Measurements from ENCODE around the gene ADGRV1.

Gene ADGRV1

DNA sequence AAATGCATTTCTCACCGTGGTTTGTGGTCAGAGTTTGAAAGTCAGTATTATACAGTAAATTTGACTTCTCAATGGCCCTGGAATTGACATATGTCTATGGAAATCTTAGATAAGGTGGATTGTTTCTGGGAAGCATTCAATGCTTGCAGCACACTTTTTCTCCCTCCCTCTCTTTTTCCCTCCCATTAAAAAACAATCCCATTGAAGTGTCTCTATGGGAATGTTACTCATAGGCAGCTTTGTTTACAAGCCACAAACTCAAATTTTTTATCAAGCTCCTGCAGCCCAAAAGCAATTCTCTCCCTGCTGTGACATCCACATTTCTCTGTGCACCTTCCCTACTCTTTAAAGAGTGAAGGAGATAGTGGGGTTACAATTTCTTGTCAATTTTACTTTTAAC, 532.4 kb downstream of the ADGRV1 start:
- no peak for DNase-seq (ENCODE audit: low read depth)
- TF ChIP-seq, protein P1, sequence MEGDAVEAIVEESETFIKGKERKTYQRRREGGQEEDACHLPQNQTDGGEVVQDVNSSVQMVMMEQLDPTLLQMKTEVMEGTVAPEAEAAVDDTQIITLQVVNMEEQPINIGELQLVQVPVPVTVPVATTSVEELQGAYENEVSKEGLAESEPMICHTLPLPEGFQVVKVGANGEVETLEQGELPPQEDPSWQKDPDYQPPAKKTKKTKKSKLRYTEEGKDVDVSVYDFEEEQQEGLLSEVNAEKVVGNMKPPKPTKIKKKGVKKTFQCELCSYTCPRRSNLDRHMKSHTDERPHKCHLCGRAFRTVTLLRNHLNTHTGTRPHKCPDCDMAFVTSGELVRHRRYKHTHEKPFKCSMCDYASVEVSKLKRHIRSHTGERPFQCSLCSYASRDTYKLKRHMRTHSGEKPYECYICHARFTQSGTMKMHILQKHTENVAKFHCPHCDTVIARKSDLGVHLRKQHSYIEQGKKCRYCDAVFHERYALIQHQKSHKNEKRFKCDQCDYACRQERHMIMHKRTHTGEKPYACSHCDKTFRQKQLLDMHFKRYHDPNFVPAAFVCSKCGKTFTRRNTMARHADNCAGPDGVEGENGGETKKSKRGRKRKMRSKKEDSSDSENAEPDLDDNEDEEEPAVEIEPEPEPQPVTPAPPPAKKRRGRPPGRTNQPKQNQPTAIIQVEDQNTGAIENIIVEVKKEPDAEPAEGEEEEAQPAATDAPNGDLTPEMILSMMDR (IDR thresholded peaks at IDR 0.05; ENCODE audit: low read depth, low read length, missing control alignments): no peak
- in situ Hi-C loops (cut with HindIII; ENCODE audit: low sequenced_read_pairs): no loop called here
- no peak overlapping the region for H3K4me3 ChIP-seq (ENCODE audit: low read depth, low read length)

DNA sequence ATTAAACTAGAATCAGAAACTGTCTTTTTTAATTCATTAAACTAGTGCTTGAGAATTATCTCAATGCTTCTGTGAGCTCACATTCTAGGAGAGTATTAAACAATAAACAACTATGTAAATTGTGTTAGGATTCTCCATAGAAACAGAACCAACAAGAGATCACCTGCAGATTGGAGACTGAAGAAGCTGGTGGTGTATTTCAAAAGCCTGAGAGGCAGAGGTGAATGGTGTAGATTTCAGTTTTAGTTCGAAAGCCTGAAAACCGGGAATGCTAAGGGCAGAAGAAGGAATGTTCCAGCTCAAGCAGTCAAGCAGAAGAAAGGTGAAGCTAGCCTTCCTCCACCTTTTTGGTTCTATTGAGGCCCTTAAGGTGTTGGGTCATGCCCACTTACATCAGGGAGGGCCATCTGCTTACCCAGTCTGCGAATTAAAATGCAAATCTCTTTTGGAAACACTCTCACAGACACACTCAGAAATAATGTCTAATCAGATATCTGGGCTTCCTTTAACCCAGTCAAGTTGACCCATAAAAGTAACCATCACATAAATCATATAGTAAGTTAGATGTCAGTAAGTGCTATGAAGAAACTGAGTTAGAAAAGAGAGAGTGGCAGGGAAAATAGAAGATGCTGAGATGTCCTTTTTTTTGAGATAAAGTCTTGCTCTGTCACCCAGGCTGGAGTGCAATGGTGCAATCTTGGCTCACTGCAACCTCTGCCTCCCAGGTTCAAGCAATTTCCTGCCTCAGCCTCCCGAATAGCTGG, 533.1 kb downstream of the ADGRV1 start:
- DNase-seq (ENCODE audit: low read depth): no peak
- in situ Hi-C loops (cut with HindIII; ENCODE audit: low sequenced_read_pairs): no loop called here
- H3K4me3 ChIP-seq (ENCODE audit: low read depth, low read length): no peak overlapping the region
- TF ChIP-seq, protein P1 (IDR thresholded peaks at IDR 0.05; ENCODE audit: low read depth, low read length, missing control alignments): no peak

DNA sequence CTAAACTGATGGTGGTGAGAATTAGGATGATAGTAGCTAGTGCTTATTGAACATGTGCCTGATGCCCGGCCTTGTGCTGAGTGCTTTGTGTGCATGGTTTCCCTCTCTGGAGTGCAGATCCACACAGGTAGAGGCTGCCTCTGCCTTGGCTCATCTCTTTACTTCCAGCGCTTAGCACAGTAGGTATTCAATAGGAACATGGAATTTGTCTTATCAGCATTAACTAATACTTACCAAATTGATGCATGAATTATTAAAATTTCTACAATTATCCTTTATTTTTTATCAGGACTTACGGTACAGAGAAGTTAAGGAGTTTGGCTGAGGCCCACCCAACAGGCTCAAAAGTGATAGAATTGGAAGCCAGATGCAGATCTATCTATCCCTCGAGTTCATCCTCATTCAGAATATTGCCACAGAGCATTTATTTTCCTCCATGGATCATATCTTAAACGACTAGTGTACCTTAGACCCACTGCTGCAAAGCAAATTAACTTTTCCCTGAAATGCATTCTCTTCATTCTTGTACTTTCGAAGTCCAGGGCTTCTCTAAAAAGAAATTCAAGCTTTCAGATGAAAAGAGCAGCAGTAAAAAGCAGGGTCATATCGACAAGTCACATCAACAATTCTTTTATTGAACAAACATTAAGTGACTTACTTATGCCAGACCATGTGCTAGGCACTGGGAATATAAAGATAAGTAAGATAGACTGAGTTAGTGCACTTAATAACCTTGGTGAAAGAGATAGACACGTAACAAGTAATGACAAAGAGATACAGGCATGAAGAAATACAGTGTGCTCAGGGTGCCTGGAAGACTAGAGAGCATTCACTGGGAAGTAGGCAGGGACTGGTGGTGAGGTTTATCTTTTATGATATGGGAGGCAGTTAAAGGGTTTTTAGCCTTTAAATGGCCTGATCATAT, 534.5 kb downstream of the ADGRV1 start:
- no peak overlapping the region for H3K4me3 ChIP-seq (ENCODE audit: low read depth, low read length)
- in situ Hi-C loops (cut with HindIII; ENCODE audit: low sequenced_read_pairs): no loop called here
- no peak for DNase-seq (ENCODE audit: low read depth)
- TF ChIP-seq, protein P1 (IDR thresholded peaks at IDR 0.05; ENCODE audit: low read depth, low read length, missing control alignments): no peak

DNA sequence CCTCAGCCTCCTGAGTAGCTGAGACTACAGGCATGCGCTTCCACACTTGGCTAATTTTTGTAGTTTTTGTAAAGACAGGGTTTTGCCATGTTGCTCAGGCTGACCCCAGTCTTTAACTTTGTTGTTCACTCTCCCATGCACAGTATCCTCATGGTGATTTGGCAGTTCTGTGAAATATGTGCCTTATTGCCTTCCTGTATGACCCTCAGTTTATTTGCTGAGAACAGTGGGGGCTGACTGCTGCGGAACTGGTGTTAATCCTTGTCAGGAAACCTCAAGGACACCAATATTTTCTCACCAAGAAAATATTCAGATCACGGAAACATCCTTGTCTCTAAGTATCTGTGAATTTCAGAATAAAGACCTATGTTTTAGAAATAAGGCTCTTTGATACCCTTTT, 536.7 kb downstream of the ADGRV1 start:
- in situ Hi-C loops (cut with HindIII; ENCODE audit: low sequenced_read_pairs): loop anchor here (5.0 kb wide), 1 partner anchor 287 kb away; the partner anchor contains the start of gene ARRDC3
- DNase-seq (ENCODE audit: low read depth): no peak
- H3K4me3 ChIP-seq (ENCODE audit: low read depth, low read length): no peak overlapping the region
- TF ChIP-seq, protein P1 (IDR thresholded peaks at IDR 0.05; ENCODE audit: low read depth, low read length, missing control alignments): no peak

DNA sequence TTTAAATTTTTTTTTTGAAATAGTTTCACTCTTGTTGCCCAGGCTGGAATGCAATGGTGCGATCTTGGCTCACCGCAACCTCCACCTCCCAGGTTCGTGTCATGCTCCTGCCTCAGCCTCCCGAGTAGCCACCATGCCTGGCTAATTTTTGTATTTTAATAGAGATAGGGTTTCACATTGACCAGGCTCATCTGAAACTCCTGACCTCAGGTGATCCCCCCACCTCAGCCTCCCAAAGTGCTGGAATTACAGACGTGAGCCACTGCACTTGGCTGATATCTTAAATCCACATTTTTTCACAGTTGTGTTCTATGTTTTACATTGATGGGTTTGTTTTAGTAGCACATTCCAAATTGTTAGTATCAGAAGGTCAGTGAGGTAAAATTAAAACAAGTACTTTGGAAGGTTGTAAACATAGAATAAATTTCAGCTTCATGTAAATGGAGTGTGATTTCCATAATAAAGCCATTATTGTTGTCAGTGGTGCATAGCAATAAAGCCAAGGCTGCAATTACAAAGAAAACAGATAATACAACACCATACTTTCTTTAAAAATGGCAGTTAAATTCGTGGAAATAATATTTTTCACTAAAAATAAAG, 537.3 kb downstream of the ADGRV1 start:
- in situ Hi-C loops (cut with HindIII; ENCODE audit: low sequenced_read_pairs): loop anchor here (5.0 kb wide), 1 partner anchor 286 kb away; the partner anchor contains the start of gene ARRDC3
- no peak overlapping the region for H3K4me3 ChIP-seq (ENCODE audit: low read depth, low read length)
- DNase-seq (ENCODE audit: low read depth): no peak
- TF ChIP-seq, protein P1 (IDR thresholded peaks at IDR 0.05; ENCODE audit: low read depth, low read length, missing control alignments): no peak

DNA sequence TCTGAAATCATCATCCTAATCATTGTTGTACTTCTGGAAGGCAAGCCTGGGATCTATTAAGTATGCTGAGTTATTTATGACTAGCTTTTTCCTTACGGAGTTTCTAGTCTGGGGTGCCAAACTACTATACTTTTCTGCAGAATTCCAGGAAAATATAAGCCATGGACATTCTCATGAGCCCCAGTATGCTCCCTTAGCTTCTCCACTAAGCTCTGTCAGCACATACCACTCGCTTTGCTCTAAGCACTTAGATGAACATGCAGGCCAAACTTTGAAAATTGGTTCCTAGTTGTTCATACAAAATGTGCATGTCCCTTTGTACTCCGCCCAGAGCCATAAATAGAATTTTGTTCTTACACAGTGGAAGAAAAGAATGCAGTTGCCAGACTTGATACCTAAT, 539.9 kb downstream of the ADGRV1 start:
- no peak for DNase-seq (ENCODE audit: low read depth)
- no peak overlapping the region for H3K4me3 ChIP-seq (ENCODE audit: low read depth, low read length)
- TF ChIP-seq, protein P1 (IDR thresholded peaks at IDR 0.05; ENCODE audit: low read depth, low read length, missing control alignments): no peak
- in situ Hi-C loops (cut with HindIII; ENCODE audit: low sequenced_read_pairs): loop anchor here (5.0 kb wide), 1 partner anchor 284 kb away; the partner anchor contains the start of gene ARRDC3

Measured in astrocyte of the cerebellum (primary cell).